B cell (primary cell): ENCODE measurements around the gene INAFM2. TPM values are rescaled to one million over a fixed set of nuclear protein-coding genes. Genes with fewer than 3 reads are reported as not detected.

Experiments used
- ATAC-seq: fragments of 200-7000 bp; cut with Tn5 transposase; one replicate; pipeline ENCODE4 v1.10.0; 2021; ENCODE audit warnings: low read depth, mild to moderate bottlenecking, moderate number of reproducible peaks, moderate library complexity
- CTCF ChIA-PET: fragments of 350-600 bp; sonication (Branson Sonifier 250); formaldehyde crosslinking; loops from one replicate; lab custom pipeline; 2021; ENCODE audit warnings: antibody characterized with exemption, inconsistent platforms; lab: Charles Lee
- POLR2A ChIA-PET: fragments of 350-600 bp; sonication (Branson Sonifier 250); formaldehyde crosslinking; loops from one replicate; lab custom pipeline; 2021; ENCODE audit warnings: antibody characterized with exemption; lab: Charles Lee
- DNase-seq: peaks from one replicate; pipeline ENCODE4 v3.0.0; 2013
- H2AFZ ChIP-seq: 2 replicates; pipeline ENCODE4 v1.6.1; 2012; ENCODE audit warnings: mild to moderate bottlenecking, low read depth, low read length; ENCODE audit not compliant: insufficient read depth, poor library complexity, severe bottlenecking
- H3K27ac ChIP-seq, 2 donors: 1 replicate in 1 of 2; 2 replicates in 1 of 2; pipeline ENCODE4 v1.5.1; 2012 to 2013; ENCODE audit warnings: low read length in 2 of 2, mild to moderate bottlenecking in 2 of 2, moderate library complexity in 1 of 2
- H3K27me3 ChIP-seq, 4 experiments: fragments of 200-600 bp in 1 of 4; sonication (generic) in 1 of 4; replicated peaks in 1 of 4; 1 replicate in 2 of 4; 2 replicates in 2 of 4; pipeline versions ENCODE4 v1.6.1 to v1.7.0; 2013 to 2016; ENCODE audit warnings: low read length in 3 of 4, mild to moderate bottlenecking in 2 of 4, mixed read lengths in 1 of 4, moderate library complexity in 1 of 4; ENCODE audit not compliant: insufficient read depth in 4 of 4, control insufficient read depth in 3 of 4; ENCODE audit errors: control extremely low read depth in 1 of 4
- H3K36me3 ChIP-seq, 2 experiments: replicated peaks in 1 of 2; 1 replicate in 1 of 2; 2 replicates in 1 of 2; pipeline versions ENCODE4 v1.6.1 to v1.7.1; 2013; ENCODE audit warnings: low read length in 1 of 2; ENCODE audit not compliant: insufficient read depth in 2 of 2, control insufficient read depth in 1 of 2; ENCODE audit errors: control extremely low read depth in 1 of 2, extremely low read depth in 1 of 2
- H3K4me1 ChIP-seq, 2 donors: fragments of 200-600 bp in 1 of 2; sonication (generic) in 1 of 2; 1 replicate in 1 of 2; 2 replicates in 1 of 2; pipeline versions ENCODE4 v1.5.1 to v1.6.1; 2013 to 2017; ENCODE audit warnings: low read length in 2 of 2; ENCODE audit not compliant: control insufficient read depth in 2 of 2, insufficient read depth in 2 of 2
- H3K4me2 ChIP-seq: replicated peaks from 2 replicates; pipeline ENCODE3; 2012; ENCODE audit warnings: mild to moderate bottlenecking, low read depth, low read length; ENCODE audit not compliant: poor library complexity, severe bottlenecking
- H3K4me3 ChIP-seq, 5 experiments: fragments of 200-600 bp in 1 of 5; sonication (generic) in 1 of 5; 1 replicate in 3 of 5; 2 replicates in 2 of 5; pipeline versions ENCODE4 v1.5.1 to v1.7.0; 2011 to 2016; ENCODE audit warnings: low read length in 4 of 5, mild to moderate bottlenecking in 4 of 5, low read depth in 2 of 5, control low read depth in 1 of 5, moderate library complexity in 1 of 5; ENCODE audit not compliant: insufficient read depth in 1 of 5; ENCODE audit errors: control extremely low read depth in 1 of 5, extremely low read depth in 1 of 5
- H3K79me2 ChIP-seq: fragments of 200-600 bp; sonication (generic); one replicate; pipeline ENCODE4 v1.6.0; 2016; ENCODE audit warnings: low read length; ENCODE audit not compliant: control insufficient read depth, insufficient read depth
- H3K9ac ChIP-seq: fragments of 200-600 bp; sonication (generic); 2 replicates; pipeline ENCODE4 v1.6.1; 2017; ENCODE audit warnings: mild to moderate bottlenecking, low read length, moderate library complexity
- H3K9me3 ChIP-seq, 3 donors: one replicate each; pipeline versions ENCODE4 v1.6.1 to v1.7.1; 2013; ENCODE audit warnings: low read length in 2 of 3; ENCODE audit not compliant: control insufficient read depth in 2 of 3, insufficient read depth in 1 of 3; ENCODE audit errors: control extremely low read depth in 1 of 3
- H4K20me1 ChIP-seq: 2 replicates; pipeline ENCODE4 v1.6.0; 2012; ENCODE audit warnings: mild to moderate bottlenecking, low read length; ENCODE audit not compliant: insufficient read depth, control insufficient read depth, poor library complexity, severe bottlenecking
- H3K27ac Mint-ChIP-seq: one replicate; pipeline ENCODE4 v1.8.0; 2021; ENCODE audit warnings: mixed read lengths
- H3K27me3 Mint-ChIP-seq: one replicate; pipeline ENCODE4 v1.8.0; 2021; ENCODE audit warnings: mixed read lengths
- H3K4me1 Mint-ChIP-seq: one replicate; pipeline ENCODE4 v1.8.0; 2021; ENCODE audit warnings: mixed read lengths
- H3K4me3 Mint-ChIP-seq: one replicate; pipeline ENCODE4 v1.8.0; 2021; ENCODE audit warnings: mixed read lengths
- H3K9me3 Mint-ChIP-seq: one replicate; pipeline ENCODE4 v1.8.0; 2022; ENCODE audit warnings: mixed read lengths; ENCODE audit not compliant: insufficient read depth
- CTCF ChIP-seq: fragments of 200-600 bp; IDR thresholded peaks from one replicate; pipeline ENCODE4 v1.8.0; 2022; ENCODE audit warnings: antibody characterized with exemption, mild to moderate bottlenecking
- EZH2 ChIP-seq: IDR thresholded peaks from 2 replicates; pipeline ENCODE4 v1.6.1; 2012; ENCODE audit warnings: borderline replicate concordance, low read depth, mild to moderate bottlenecking, moderate library complexity, low read length; ENCODE audit not compliant: insufficient read depth, poor library complexity, severe bottlenecking
- WGBS: methylation state at CpG from one replicate; pipeline ENCODE4 v1.1.5; 2013; ENCODE audit warnings: missing lambda C conversion rate; ENCODE audit not compliant: insufficient coverage; 5-methylcytosine and 5-hydroxymethylcytosine counted together
- intact Hi-C: fragments of 100-400 bp; cut with micrococcal nuclease; formaldehyde crosslinking; loops from one replicate; pipeline ENCODE4 v1.10.0; 2022
- polyA plus RNA-seq: library from polyadenylated mRNA; depleted of rRNA; stranded (reverse); fragments of >200 nt; gene quantifications from 2 replicates; pipeline ENCODE4 v1.2.3, GENCODE V29; 2012
- total RNA-seq, 2 donors: library from RNA; stranded (reverse); fragments of 120-200 nt in 1 of 2; gene quantifications; 1 replicate in 1 of 2; 2 replicates in 1 of 2; pipeline versions ENCODE4 v1.2.3 to v1.2.4, GENCODE V29; 2013 to 2022

INAFM2 gene
- total and polyA plus RNA-seq, 2 donors (not counting 1 experiment from before 2014, with no cell fraction given) = 3.0 to 7.0 TPM

- Histone ChIP-seq H3K4me3 (peak within 1 kb of the TSS; percentile 81 to 98 (median 90)), H3K4me1 (peaks cover 25 to 36% of the 10 kb centered on the region in 2 donors), H3K79me2 (peaks cover 24% of the 10 kb centered on the region), H2AFZ (peak within 1 kb of the TSS; percentile 92), H4K20me1 (no peaks in the 10 kb centered on the region), H3K27me3 (no peaks in the 10 kb centered on the region), H3K36me3 (peaks cover 0 to 20% of the 10 kb centered on the region in 2 experiments), H3K27ac (peak within 1 kb of the TSS; percentile 77 to 96), H3K4me2 (peak within 1 kb of the TSS; percentile 92), H3K9me3 (no peaks in the 10 kb centered on the region), H3K9ac (peak within 1 kb of the TSS; percentile 92)
- DNase-seq (peak; percentile 84), ATAC-seq (peak; percentile 79)
- Mint-ChIP-seq H3K9me3 (no peaks in the 10 kb centered on the region), H3K27ac (peak within 1 kb of the TSS; percentile 99), H3K27me3 (no peaks in the 10 kb centered on the region), H3K4me1 (peaks cover 48% of the 10 kb centered on the region), H3K4me3 (peak within 1 kb of the TSS; percentile 98)
- intact Hi-C loops = loop anchor here (1.0 kb wide), 2 partner anchors 16 to 31 kb away; partner anchors contain the start of gene INAFM2
- CTCF ChIA-PET = interaction anchor here (0.6 to 14.9 kb wide), 24 partner anchors 8 to 623 kb away, joined by 3 to 227 read pairs (median 4); partner anchors contain the start of genes ANKRD63, CCDC9B, GCHFR and INAFM2
- TF ChIP-seq CTCF (peak; percentile 59), EZH2 (no peak)
- POLR2A ChIA-PET = interaction anchor here (0.6 to 2.9 kb wide), 15 partner anchors 14 to 729 kb away, joined by 3 to 14 read pairs (median 5); partner anchors contain the start of genes BAHD1, BMF, INAFM2 and PAK6
- whole genome bisulfite sequencing = 6% methylated on average over 11 of the region's 15 CpGs
These were observed 15.9 kb upstream of the INAFM2 start, which contains the start of gene PLCB2 for GRCh38 chr15:40307421-40308211. Gene PLCB2, minus strand, starts transcription at chr15:40307935. Its CDS starts 263 bp downstream, at chr15:40307672.
